ENCODE data around the gene FGFR2. TPM values are rescaled to one million over a fixed set of nuclear protein-coding genes. Genes with fewer than 3 reads are reported as not detected.

The FGFR2 gene
- total RNA-seq, 1 experiment from 2014 or later = 19.7 TPM

- H3K27ac ChIP-seq (ENCODE audit: low read depth, low read length) = no peak overlapping the region
- RAD21 ChIA-PET (ENCODE audit: low non-redundant PET in 1 of 2, low total read pairs in 2 of 2, uncharacterized antibody in 2 of 2, unreplicated experiment in 2 of 2) = no interaction called here
- ATAC-seq (peak; percentile 50; the same call in 1 of the 2 replicates), DNase-seq (ENCODE audit: low read depth, low spot score) (no peak)
- no peak for TF ChIP-seq ELF1 (IDR thresholded peaks at IDR 0.05; ENCODE audit: borderline replicate concordance, low read depth)
- no peak for TF ChIP-seq MAX (IDR thresholded peaks at IDR 0.05)
- peak; percentile 33 to 48 (median 34); a peak in 5 of 6 replicates for TF ChIP-seq CTCF (IDR thresholded peaks at IDR 0.05 in 2 of 3, conservative IDR thresholded peaks at IDR 0.05 in 1 of 3; ENCODE audit: borderline replicate concordance in 1 of 3, insufficient read depth in 1 of 3, low read depth in 2 of 3, low read length in 2 of 3)
- no peak for TF ChIP-seq FOSL1 (IDR thresholded peaks at IDR 0.05; ENCODE audit: low read depth)
- no peak for TF ChIP-seq YY1 (IDR thresholded peaks at IDR 0.05; ENCODE audit: extremely low read depth, insufficient replicate concordance, low read depth, low read length)
- no peak for TF ChIP-seq TCF7L2 (IDR thresholded peaks at IDR 0.05; ENCODE audit: borderline replicate concordance, extremely low read depth, insufficient read depth, insufficient read length)
- TF ChIP-seq SIN3A (IDR thresholded peaks at IDR 0.05; ENCODE audit: low read depth) = no peak
- TF ChIP-seq POLR2AphosphoS5 (IDR thresholded peaks at IDR 0.05; ENCODE audit: low read depth, low read length) = no peak
- no peak for TF ChIP-seq SRF (IDR thresholded peaks at IDR 0.05; ENCODE audit: low read depth)
- TF ChIP-seq RAD21 (IDR thresholded peaks at IDR 0.05; ENCODE audit: low read depth) = peak; percentile 50
- TF ChIP-seq POLR2A (IDR thresholded peaks at IDR 0.05; ENCODE audit: borderline replicate concordance, extremely low read depth, insufficient read depth, insufficient read length) = no peak
- TF ChIP-seq EZH2phosphoT487 (IDR thresholded peaks at IDR 0.05; ENCODE audit: borderline replicate concordance) = no peak
- TF ChIP-seq EZH2 (IDR thresholded peaks at IDR 0.05) = no peak
- TF ChIP-seq ZFX (IDR thresholded peaks at IDR 0.05) = no peak
- no peak for TF ChIP-seq ATF3 (IDR thresholded peaks at IDR 0.05)
- no TSS peak for BruUV-seq (replicated peaks)
- H3K4me1 ChIP-seq (ENCODE audit: control insufficient read depth in 1 of 2, insufficient read depth in 2 of 2, low read length in 2 of 2) = no peaks in the 10 kb centered on the region
- POLR2A ChIA-PET = no interaction called here
- H3K79me2 ChIP-seq (ENCODE audit: insufficient read depth, low read length) = no peaks in the 10 kb centered on the region
- no peaks in the 10 kb centered on the region for H3K9me2 ChIP-seq (ENCODE audit: insufficient read depth)
- no peak overlapping the region for H3K4me2 ChIP-seq (ENCODE audit: low read length)
- H3K36me3 ChIP-seq (ENCODE audit: control insufficient read depth in 1 of 2, insufficient read depth in 2 of 2, low read length in 2 of 2) = no peaks in the 10 kb centered on the region
- CTCF ChIA-PET = no interaction called here
- H3K4me3 ChIP-seq (replicated peaks in 1 of 2; ENCODE audit: low read depth in 1 of 2, low read length in 2 of 2) = no peak overlapping the region
- H4K20me1 ChIP-seq (ENCODE audit: insufficient read depth) = no peaks in the 10 kb centered on the region
- H2AFZ ChIP-seq (ENCODE audit: low read depth, low read length, poor library complexity, severe bottlenecking) = no peak overlapping the region
- H3K9ac ChIP-seq (ENCODE audit: low read length) = no peak overlapping the region
- intact Hi-C loops (cut with micrococcal nuclease) = no loop called here
- no peaks in the 10 kb centered on the region for H3K27me3 ChIP-seq (ENCODE audit: insufficient read depth, low read length)
- H3K9me3 ChIP-seq (ENCODE audit: control insufficient read depth in 1 of 2, insufficient read depth in 1 of 2, low read depth in 1 of 2, low read length in 2 of 2) = no peaks in the 10 kb centered on the region
These were observed 100.5 kb downstream of the FGFR2 start for GRCh38 chr10:121497513-121498470.
